Kidney epithelial cell (primary cell): ENCODE results near the gene TMEM272. TPM values are rescaled to one million over a fixed set of nuclear protein-coding genes. Genes with fewer than 3 reads are reported as not detected.

Experiments used
- DNase-seq: peaks from one replicate; pipeline ENCODE4 v3.0.0-alpha.2; 2010; ENCODE audit warnings: low read depth
- H3K27me3 ChIP-seq: 2 replicates; pipeline ENCODE4 v1.6.0; 2011; ENCODE audit warnings: low read length; ENCODE audit not compliant: control insufficient read depth, insufficient read depth
- H3K36me3 ChIP-seq: 2 replicates; pipeline ENCODE4 v1.5.1; 2011; ENCODE audit warnings: low read length; ENCODE audit not compliant: control insufficient read depth, insufficient read depth
- H3K4me3 ChIP-seq: 2 replicates; pipeline ENCODE4 v1.5.1; 2011; ENCODE audit warnings: low read depth, mild to moderate bottlenecking, control low read depth, low read length
- total RNA-seq: library from RNA; depleted of rRNA; stranded (reverse); fragments of >200 nt; gene quantifications from 2 replicates; pipeline ENCODE4 v1.2.3, GENCODE V29; 2015
- TF ChIP-seq, protein P1 (sequence below): IDR thresholded peaks from 2 replicates; pipeline ENCODE4 v1.5.1; 2011; ENCODE audit warnings: mild to moderate bottlenecking, moderate library complexity, low read length, control low read depth, inconsistent platforms; ENCODE audit not compliant: insufficient read depth, poor library complexity, severe bottlenecking

The TMEM272 gene
- total RNA-seq, 1 donor from 2014 or later, result not detected

GRCh38 chr13:51773515-51773914 is 71.5 kb downstream of the TMEM272 start:
- no peaks in the 10 kb centered on the region for H3K36me3 ChIP-seq
- TF ChIP-seq, protein P1, sequence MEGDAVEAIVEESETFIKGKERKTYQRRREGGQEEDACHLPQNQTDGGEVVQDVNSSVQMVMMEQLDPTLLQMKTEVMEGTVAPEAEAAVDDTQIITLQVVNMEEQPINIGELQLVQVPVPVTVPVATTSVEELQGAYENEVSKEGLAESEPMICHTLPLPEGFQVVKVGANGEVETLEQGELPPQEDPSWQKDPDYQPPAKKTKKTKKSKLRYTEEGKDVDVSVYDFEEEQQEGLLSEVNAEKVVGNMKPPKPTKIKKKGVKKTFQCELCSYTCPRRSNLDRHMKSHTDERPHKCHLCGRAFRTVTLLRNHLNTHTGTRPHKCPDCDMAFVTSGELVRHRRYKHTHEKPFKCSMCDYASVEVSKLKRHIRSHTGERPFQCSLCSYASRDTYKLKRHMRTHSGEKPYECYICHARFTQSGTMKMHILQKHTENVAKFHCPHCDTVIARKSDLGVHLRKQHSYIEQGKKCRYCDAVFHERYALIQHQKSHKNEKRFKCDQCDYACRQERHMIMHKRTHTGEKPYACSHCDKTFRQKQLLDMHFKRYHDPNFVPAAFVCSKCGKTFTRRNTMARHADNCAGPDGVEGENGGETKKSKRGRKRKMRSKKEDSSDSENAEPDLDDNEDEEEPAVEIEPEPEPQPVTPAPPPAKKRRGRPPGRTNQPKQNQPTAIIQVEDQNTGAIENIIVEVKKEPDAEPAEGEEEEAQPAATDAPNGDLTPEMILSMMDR, result no peak
- no peaks in the 10 kb centered on the region for H3K27me3 ChIP-seq

DNA sequence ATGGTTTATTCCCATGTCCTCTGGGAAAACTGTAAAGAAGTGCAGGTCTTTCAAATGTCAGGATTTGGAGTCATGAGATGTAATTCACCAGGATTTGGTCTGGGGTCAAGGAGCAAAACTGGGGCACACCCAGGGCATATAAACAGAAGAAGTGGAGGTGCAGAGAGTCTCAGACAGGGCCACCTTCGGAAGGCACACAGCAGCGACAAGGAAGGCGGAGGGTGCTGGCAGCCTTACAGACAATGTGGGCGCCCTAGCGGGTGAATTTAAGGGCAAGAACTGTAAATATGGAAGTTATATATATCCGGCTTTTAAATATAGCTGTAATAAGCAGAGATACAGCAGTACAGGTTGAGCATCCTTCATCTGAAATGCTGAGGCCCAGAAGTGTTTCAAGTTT is 72.2 kb downstream of the TMEM272 start:
- H3K4me3 ChIP-seq, result no peak overlapping the region
- TF ChIP-seq, protein P1, result no peak
- no peak for DNase-seq
- no peaks in the 10 kb centered on the region for H3K36me3 ChIP-seq
- no peaks in the 10 kb centered on the region for H3K27me3 ChIP-seq

More at GRCh38 chr13:51773515-51773914, 71.5 kb downstream of the TMEM272 start:
- H3K4me3 ChIP-seq, result no peak overlapping the region
- DNase-seq, result no peak

- no peaks in the 10 kb centered on the region for H3K36me3 ChIP-seq
These were observed 72.9 kb downstream of the TMEM272 start for GRCh38 chr13:51772105-51772455.

DNA sequence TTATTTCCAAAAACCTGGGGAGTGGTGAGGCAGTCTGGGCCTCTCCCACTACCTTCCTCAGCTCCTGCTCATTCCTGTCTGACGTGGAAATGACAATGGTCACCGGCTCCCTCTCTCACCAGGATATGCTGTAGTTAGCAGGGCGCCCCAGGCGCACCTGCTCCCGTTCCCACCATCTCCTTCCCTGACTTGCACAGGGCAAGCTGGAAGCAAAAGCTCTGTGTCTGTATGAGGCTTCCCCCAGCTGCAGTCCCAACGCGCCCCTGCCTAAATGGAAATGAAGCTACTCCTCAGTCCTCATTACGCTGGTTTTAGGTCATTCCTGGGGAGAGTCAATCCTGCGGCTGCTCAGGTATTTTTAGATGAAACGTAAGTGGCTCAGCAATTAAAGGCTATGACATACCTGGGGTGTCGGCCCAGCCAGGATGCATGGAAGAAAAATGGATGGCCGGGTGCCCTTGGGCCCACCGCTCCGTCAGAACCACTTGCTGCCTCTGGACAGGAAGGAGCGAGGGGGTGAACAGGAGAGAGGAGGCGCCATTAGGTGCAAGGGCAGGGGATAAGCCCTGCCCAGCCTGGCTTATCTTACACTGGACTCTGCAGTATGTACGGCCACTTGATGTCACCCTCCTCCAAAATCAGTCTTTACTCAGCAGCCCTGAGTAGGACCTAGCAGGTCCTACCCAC is 73.4 kb downstream of the TMEM272 start:
- no peak for DNase-seq

More at GRCh38 chr13:51772105-51772455, 72.9 kb downstream of the TMEM272 start:
- DNase-seq, result no peak
- H3K4me3 ChIP-seq, result no peak overlapping the region
- TF ChIP-seq, protein P1, result no peak
- no peaks in the 10 kb centered on the region for H3K27me3 ChIP-seq

DNA sequence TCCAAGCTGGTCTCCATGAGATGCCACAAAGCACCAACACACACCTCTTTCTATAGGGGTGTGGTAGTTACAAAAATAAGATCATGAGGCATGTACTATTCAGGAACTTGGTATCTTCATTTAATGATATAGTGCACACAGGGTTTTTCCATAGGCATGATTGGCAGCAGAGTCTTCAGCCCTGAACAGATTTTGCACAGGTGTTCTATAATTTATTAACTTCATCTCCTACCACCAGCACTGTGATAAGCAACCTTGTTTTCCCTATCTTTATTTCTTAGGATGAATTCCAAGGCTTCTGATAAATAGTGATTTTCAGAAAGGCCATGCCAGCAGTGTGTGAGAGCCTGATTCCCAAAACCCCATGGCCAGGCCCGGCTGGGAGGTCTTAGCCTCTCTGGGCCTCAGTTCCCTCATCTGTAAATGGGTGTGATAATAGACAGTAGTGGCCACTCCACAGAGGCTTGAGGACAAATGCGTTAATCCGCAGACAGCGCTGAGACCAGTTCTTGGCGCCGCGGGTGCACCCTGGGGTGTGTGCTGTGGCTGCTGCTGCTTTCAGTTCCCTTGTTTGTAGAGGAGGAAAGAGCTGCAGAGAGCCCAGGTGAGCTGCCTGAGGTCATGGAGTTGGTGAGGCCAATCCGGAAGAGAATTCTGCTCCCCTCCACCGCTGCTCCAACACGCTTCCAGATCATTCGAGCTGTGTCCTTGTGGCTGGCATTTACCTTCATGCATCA is 74.1 kb downstream of the TMEM272 start:
- no peak for DNase-seq
- peaks cover 2% of the 10 kb centered on the region for H3K36me3 ChIP-seq
- H3K4me3 ChIP-seq, result no peak overlapping the region
- TF ChIP-seq, protein P1, result no peak
- H3K27me3 ChIP-seq, result no peaks in the 10 kb centered on the region

More for the DNA sequence above, 73.4 kb downstream of the TMEM272 start:
- Histone ChIP-seq H3K36me3 (peaks cover 2% of the 10 kb centered on the region), H3K4me3 (no peak overlapping the region), H3K27me3 (no peaks in the 10 kb centered on the region)
- TF ChIP-seq, protein P1, result no peak
